ENCODE results near the gene LCN12.

The LCN12 gene

GRCh38 chr9:136935651-136936050, 16.4 kb upstream of the LCN12 start:
- no peak for DNase-seq (ENCODE audit: low read depth in 2 of 2)
- TF ChIP-seq, protein P1, sequence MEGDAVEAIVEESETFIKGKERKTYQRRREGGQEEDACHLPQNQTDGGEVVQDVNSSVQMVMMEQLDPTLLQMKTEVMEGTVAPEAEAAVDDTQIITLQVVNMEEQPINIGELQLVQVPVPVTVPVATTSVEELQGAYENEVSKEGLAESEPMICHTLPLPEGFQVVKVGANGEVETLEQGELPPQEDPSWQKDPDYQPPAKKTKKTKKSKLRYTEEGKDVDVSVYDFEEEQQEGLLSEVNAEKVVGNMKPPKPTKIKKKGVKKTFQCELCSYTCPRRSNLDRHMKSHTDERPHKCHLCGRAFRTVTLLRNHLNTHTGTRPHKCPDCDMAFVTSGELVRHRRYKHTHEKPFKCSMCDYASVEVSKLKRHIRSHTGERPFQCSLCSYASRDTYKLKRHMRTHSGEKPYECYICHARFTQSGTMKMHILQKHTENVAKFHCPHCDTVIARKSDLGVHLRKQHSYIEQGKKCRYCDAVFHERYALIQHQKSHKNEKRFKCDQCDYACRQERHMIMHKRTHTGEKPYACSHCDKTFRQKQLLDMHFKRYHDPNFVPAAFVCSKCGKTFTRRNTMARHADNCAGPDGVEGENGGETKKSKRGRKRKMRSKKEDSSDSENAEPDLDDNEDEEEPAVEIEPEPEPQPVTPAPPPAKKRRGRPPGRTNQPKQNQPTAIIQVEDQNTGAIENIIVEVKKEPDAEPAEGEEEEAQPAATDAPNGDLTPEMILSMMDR (IDR thresholded peaks at IDR 0.05; ENCODE audit: low read depth, low read length): no peak
- no peak overlapping the region for H3K4me3 ChIP-seq (replicated peaks in 1 of 2; ENCODE audit: low read depth in 2 of 2, low read length in 2 of 2)

DNA sequence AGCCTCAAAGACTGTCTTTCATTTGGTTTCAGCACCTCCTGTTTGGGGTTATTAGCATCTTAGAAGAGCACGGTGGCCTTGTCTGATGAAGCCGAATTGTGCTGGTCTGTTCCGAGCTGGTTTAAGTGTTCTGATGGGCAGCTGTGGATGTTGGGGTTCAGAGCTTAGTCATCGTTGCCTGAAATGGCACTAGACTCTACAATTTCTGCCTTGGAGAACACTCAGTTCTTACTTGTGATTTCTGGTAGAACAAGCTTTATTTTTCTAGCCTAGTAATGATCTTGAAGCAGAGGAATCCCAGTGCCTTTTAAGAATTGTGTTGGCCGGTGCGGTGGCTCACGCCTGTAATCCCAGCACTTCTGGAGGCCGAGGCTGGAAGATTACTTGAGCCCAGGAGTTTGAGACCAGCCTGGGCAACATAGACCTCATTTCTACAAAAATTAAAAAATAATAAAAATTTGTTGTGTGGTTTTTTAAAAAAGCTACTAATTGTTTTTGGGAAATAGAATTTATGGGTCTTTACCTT, 15.4 kb upstream of the LCN12 start:
- DNase-seq (ENCODE audit: low read depth in 2 of 2): no peak
- H3K4me3 ChIP-seq (replicated peaks in 1 of 2; ENCODE audit: low read depth in 2 of 2, low read length in 2 of 2): no peak overlapping the region
- TF ChIP-seq, protein P1 (IDR thresholded peaks at IDR 0.05; ENCODE audit: low read depth, low read length): no peak

DNA sequence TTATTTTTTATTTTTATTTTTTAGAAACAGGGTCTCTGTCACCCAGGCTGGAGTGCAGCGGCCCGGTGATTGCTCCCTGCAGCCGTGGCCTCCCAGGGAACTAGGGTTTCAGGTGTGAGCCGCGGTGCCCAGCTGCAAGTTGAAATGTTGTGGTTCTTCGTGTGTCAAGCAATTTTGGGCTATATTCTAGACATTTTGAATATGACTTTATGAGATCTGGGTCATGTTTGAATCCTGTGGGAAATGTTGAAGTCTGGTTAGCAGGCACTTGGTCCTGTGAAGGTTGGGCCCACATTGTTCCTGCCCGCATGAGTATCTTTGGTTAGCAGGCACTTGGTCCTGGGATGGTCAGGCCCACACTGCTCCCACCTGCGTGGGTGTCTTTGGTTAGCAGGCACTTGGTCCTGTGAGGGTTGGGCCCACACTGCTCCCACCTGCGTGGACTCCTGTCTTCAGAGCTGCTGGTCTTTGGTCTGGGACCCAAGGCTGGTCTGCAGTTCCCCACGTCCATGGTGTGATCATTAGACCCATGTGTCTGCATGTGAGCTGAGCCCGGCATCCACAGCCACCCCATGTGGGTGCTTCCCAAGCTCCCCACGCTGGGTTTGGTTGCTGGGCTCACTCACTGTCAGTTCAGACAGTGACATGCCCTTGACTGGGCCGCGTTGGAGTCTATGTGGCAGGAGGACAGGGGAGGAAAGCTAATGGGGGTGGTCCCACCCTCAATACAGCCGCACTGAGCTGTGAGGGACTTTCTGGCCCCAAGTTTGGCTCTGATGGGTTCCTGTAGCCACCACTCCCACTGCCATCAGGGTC, 14.7 kb upstream of the LCN12 start:
- no peak overlapping the region for H3K4me3 ChIP-seq (replicated peaks in 1 of 2; ENCODE audit: low read depth in 2 of 2, low read length in 2 of 2)
- no peak for DNase-seq (ENCODE audit: low read depth in 2 of 2)
- TF ChIP-seq, protein P1 (IDR thresholded peaks at IDR 0.05; ENCODE audit: low read depth, low read length): no peak

GRCh38 chr9:136939431-136939995, 12.6 kb upstream of the LCN12 start:
- DNase-seq (ENCODE audit: low read depth in 2 of 2): no peak
- TF ChIP-seq, protein P1 (IDR thresholded peaks at IDR 0.05; ENCODE audit: low read depth, low read length): no peak
- no peak overlapping the region for H3K4me3 ChIP-seq (replicated peaks in 1 of 2; ENCODE audit: low read depth in 2 of 2, low read length in 2 of 2)

DNA sequence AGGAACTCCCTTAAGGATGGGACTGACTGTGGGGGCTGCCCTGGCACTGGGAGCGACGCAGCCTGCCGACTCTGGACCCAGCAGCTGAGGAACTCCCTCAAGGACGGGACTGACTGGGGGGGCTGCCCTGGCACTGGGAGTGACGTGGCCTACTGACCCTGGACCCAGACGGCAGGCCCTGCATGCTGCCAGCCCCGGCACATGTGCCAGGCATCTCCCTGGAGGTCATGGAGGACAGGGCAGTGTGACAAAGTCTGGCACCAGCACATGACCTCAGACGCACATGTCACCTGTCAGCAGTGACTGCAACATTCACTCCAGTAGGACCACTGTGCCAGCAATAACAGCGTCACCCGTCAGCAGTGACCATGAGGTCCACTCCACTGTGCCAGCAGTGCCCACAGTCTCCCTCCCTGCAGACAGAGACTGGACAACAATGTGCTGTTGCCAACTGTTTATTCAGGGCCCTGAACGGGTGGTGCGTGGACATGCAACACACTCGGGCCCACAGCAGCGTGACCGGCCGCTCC, 12.0 kb upstream of the LCN12 start:
- TF ChIP-seq, protein P1 (IDR thresholded peaks at IDR 0.05; ENCODE audit: low read depth, low read length): no peak
- H3K4me3 ChIP-seq (replicated peaks in 1 of 2; ENCODE audit: low read depth in 2 of 2, low read length in 2 of 2): no peak overlapping the region
- no peak for DNase-seq (ENCODE audit: low read depth in 2 of 2)

DNA sequence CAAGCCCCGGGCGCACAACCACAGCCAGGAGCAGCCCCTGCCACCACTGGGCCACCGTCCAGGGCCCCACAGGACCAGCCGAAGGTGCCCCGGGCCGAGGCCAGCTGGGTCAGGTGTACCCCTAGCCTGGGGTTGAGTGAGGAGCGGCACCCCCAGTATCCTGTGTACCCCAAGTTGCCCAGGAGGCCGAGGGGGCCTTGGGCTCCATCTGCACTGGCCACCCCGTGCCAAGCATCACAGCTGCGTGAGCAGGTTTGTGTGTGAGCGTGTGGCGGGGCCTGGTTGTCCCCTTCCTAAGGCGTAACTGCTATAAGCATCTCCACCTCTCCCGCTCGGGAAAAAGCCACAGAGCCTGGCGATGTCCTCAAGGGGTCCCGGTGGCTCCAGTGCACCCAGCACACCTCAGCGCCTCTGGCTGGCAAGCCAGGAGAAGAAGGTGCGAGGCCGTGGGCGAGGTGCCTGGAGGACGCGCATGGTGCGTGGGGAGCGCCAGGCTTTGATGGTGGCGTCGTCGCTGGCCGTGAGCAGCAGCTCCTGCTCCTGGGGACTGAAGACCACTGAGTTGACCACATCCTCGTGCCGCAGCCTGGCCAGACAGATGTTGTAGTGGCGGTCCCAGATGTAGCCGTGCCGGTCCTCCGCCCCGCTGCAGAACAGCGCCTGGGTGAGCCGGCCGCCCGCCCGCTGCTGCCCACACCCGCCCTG, 11.4 kb upstream of the LCN12 start:
- DNase-seq (ENCODE audit: low read depth in 2 of 2): no peak
- H3K4me3 ChIP-seq (replicated peaks in 1 of 2; ENCODE audit: low read depth in 2 of 2, low read length in 2 of 2): no peak overlapping the region
- TF ChIP-seq, protein P1 (IDR thresholded peaks at IDR 0.05; ENCODE audit: low read depth, low read length): no peak
